ENCODE results near the gene PPP1R8. TPM values are rescaled to one million over a fixed set of nuclear protein-coding genes. Genes with fewer than 3 reads are reported as not detected.
A peak's percentile ranks its signal among the peaks of the same experiment; 100 is the strongest.

Gene PPP1R8
- total and polyA plus RNA-seq, 7 donors, result 25.8 to 37.5 (median 31.8) TPM

- no peak overlapping the region for H3K4me3 ChIP-seq
- no peak overlapping the region for H3K27ac ChIP-seq
- 71 to 82% methylated on average over 4 of the region's 4 CpGs for WGBS, 2 donors
- DNase-seq, result peak; percentile 6
- no peak for TF ChIP-seq EP300 (IDR thresholded peaks at IDR 0.05)
- TF ChIP-seq CTCF (IDR thresholded peaks at IDR 0.05), result no peak
- no peak for TF ChIP-seq POLR2AphosphoS5 (IDR thresholded peaks at IDR 0.05)
- no peak for TF ChIP-seq POLR2A (IDR thresholded peaks at IDR 0.05)
- no peaks in the 10 kb centered on the region for H3K27me3 ChIP-seq
- peaks cover 0 to 10% (median 4%) of the 10 kb centered on the region in 4 donors for H3K4me1 ChIP-seq
- intact Hi-C loops (cut with DNase I), result no loop called here
- H3K36me3 ChIP-seq, result no peaks in the 10 kb centered on the region
- no peaks in the 10 kb centered on the region for H3K9me3 ChIP-seq
These were observed 47.5 kb downstream of the PPP1R8 start for GRCh38 chr1:27878039-27878438.

DNA sequence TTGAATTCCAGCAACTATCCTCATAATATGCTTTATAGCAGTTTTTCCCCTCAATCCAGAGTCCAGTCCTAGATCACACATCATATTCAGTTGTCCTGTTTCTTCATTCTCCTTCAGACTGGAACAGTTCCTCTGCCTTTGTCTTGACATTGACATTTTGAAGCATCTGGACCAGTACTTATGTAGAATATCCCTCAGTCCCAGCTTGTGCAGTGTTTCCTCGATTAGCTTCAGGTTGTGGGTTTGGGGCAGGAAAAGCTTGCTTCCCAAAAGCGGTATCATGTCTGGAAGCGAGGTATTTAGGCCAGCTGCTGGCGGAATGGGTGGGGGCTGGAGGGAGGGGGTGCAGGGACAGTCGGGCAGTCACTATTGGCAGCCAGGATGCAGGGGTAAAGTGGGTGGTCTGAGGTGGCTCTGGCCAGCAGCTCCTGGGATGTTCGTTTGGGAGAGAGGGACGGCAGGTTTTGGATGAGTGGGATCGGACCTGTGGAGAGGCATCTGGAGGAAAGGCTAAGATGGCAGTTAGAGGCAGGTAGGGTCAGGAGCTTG lies 48.3 kb downstream of the PPP1R8 start:
- 70 to 74% methylated on average over 8 of the region's 8 CpGs for WGBS, 2 donors
- no peaks in the 10 kb centered on the region for H3K27me3 ChIP-seq
- DNase-seq, result peak; percentile 58
- TF ChIP-seq POLR2A (IDR thresholded peaks at IDR 0.05) (no peak), EP300 (IDR thresholded peaks at IDR 0.05) (no peak), CTCF (IDR thresholded peaks at IDR 0.05) (no peak), POLR2AphosphoS5 (IDR thresholded peaks at IDR 0.05) (no peak)
- no peak overlapping the region for H3K4me3 ChIP-seq
- no peaks in the 10 kb centered on the region for H3K36me3 ChIP-seq
- peaks cover 0 to 7% (median 2%) of the 10 kb centered on the region in 4 donors for H3K4me1 ChIP-seq
- intact Hi-C loops (cut with DNase I), result no loop called here
- H3K9me3 ChIP-seq, result no peaks in the 10 kb centered on the region
- no peak overlapping the region for H3K27ac ChIP-seq

- Histone ChIP-seq H3K4me1 (peaks cover 0 to 7% (median 2%) of the 10 kb centered on the region in 4 donors), H3K27me3 (no peaks in the 10 kb centered on the region), H3K9me3 (no peaks in the 10 kb centered on the region), H3K27ac (no peak overlapping the region), H3K36me3 (no peaks in the 10 kb centered on the region), H3K4me3 (no peak overlapping the region)
- 69 to 87% methylated on average over 10 of the region's 10 CpGs for WGBS, 2 donors
- DNase-seq, result peak; percentile 54
- intact Hi-C loops (cut with DNase I), result no loop called here
- TF ChIP-seq EP300 (IDR thresholded peaks at IDR 0.05) (no peak), POLR2AphosphoS5 (IDR thresholded peaks at IDR 0.05) (no peak), POLR2A (IDR thresholded peaks at IDR 0.05) (no peak), CTCF (IDR thresholded peaks at IDR 0.05) (no peak)
These were observed 48.9 kb downstream of the PPP1R8 start for GRCh38 chr1:27879374-27880082.

GRCh38 chr1:27882543-27882903 lies 51.9 kb downstream of the PPP1R8 start:
- Histone ChIP-seq H3K9me3 (no peaks in the 10 kb centered on the region), H3K36me3 (peaks cover 0 to 5% (median 0%) of the 10 kb centered on the region in 4 donors), H3K4me1 (no peaks in the 10 kb centered on the region), H3K27ac (peak overlapping the region in 2 of 4 donors; percentile 14 to 48), H3K27me3 (no peaks in the 10 kb centered on the region), H3K4me3 (no peak overlapping the region)
- intact Hi-C loops (cut with DNase I), result no loop called here
- no peak for DNase-seq
- 96 to 97% methylated on average over 6 of the region's 6 CpGs for WGBS, 2 donors
- TF ChIP-seq POLR2A (IDR thresholded peaks at IDR 0.05) (no peak), EP300 (IDR thresholded peaks at IDR 0.05) (no peak), CTCF (IDR thresholded peaks at IDR 0.05) (no peak), POLR2AphosphoS5 (IDR thresholded peaks at IDR 0.05) (no peak)
